ENCODE results near the gene LINC00237.

GRCh38 chr20:21052241-21052640, 53.9 kb downstream of the LINC00237 start:
- TF ChIP-seq CTCF (IDR thresholded peaks at IDR 0.05; ENCODE audit: low read length) (no peak), EZH2 (optimal IDR thresholded peaks at IDR 0.05; ENCODE audit: low read depth, low read length) (no peak), EZH2phosphoT487 (IDR thresholded peaks at IDR 0.05; ENCODE audit: low read length) (no peak)

Measured in MM.1S (cell line).